K562 (cell line): ENCODE data around the gene C2orf76. TPM values are rescaled to one million over a fixed set of nuclear protein-coding genes. Genes with fewer than 3 reads are reported as not detected.

Source experiments
- ATAC-seq: fragments of 200-7000 bp; cut with Tn5 transposase; 3 replicates; pipeline ENCODE4 v1.9.1; 2020; ENCODE audit warnings: moderate library complexity
- BruUV-seq: library from RNA; stranded (reverse); fragments of 400-500 nt; replicated peaks from 2 replicates; lab custom pipeline; 2021; lab: Mats Ljungman, UMichigan
- CTCF ChIA-PET: fragments of 300-600 bp; formaldehyde crosslinking; extraction: SDS; loops from one replicate; lab custom pipeline; 2021; ENCODE audit warnings: low intra/inter-chr PET ratio; lab: Yijun Ruan, JAX
- POLR2A ChIA-PET: fragments of 300-600, 350-650 bp; sonication (Branson Sonifier 250); formaldehyde crosslinking; extraction: SDS; loops from one replicate; lab custom pipeline; 2021; ENCODE audit warnings: antibody characterized with exemption, inconsistent platforms; lab: Yijun Ruan, JAX
- DNase-seq, 4 experiments: peaks; one replicate each; pipeline versions ENCODE4 v3.0.0 to v3.0.0-alpha.2; 2011 to 2018; ENCODE audit warnings: low spot score in 3 of 4, mixed read lengths in 3 of 4; ENCODE audit errors: extremely low read depth in 1 of 4
- FAIRE-seq: peaks from 2 replicates; lab custom pipeline; 2011; peaks lifted over from hg19 to GRCh38; lab: Jason Lieb, UNC
- H2AFZ ChIP-seq: 2 replicates; pipeline ENCODE4 v1.6.0; 2011; ENCODE audit warnings: low read depth, low read length, control low read depth, inconsistent platforms
- H3K27ac ChIP-seq: fragments of 200-600 bp; 3 replicates; pipeline ENCODE4 v1.8.0; 2011; ENCODE audit warnings: low read depth, mild to moderate bottlenecking, control low read depth, inconsistent platforms, low read length, moderate library complexity, mixed read lengths; ENCODE audit errors: extremely low read depth
- H3K27me3 ChIP-seq, 2 experiments: fragments of 300-600 bp in 1 of 2; 2 replicates in 1 of 2; 3 replicates in 1 of 2; pipeline versions ENCODE4 v1.6.0 to v1.8.0; 2011; ENCODE audit warnings: inconsistent platforms in 2 of 2, low read length in 2 of 2, mild to moderate bottlenecking in 1 of 2, mixed read lengths in 1 of 2, moderate library complexity in 1 of 2; ENCODE audit not compliant: control insufficient read depth in 2 of 2, insufficient read depth in 2 of 2
- H3K36me3 ChIP-seq: fragments of 300-600 bp; 3 replicates; pipeline ENCODE4 v1.8.0; 2011; ENCODE audit warnings: mild to moderate bottlenecking, low read length, inconsistent platforms; ENCODE audit not compliant: control insufficient read depth, insufficient read depth
- H3K4me1 ChIP-seq, 2 experiments: fragments of 200-600 bp in 1 of 2; replicated peaks in 1 of 2; 2 replicates in 1 of 2; 3 replicates in 1 of 2; pipeline versions ENCODE4 v1.5.1 to v1.8.0; 2011; ENCODE audit warnings: inconsistent platforms in 2 of 2, low read length in 2 of 2, mild to moderate bottlenecking in 1 of 2, mixed read lengths in 1 of 2, moderate library complexity in 1 of 2; ENCODE audit not compliant: control insufficient read depth in 2 of 2, insufficient read depth in 2 of 2
- H3K4me2 ChIP-seq: 2 replicates; pipeline ENCODE4 v1.6.1; 2011; ENCODE audit warnings: low read length, control low read depth, inconsistent platforms, mixed read lengths; ENCODE audit not compliant: insufficient read depth
- H3K4me3 ChIP-seq: fragments of 200-600 bp; sonication (generic), shearing (Covaris generic); 2 replicates; pipeline ENCODE4 v1.5.1; 2016; ENCODE audit warnings: control low read depth, inconsistent platforms
- H3K79me2 ChIP-seq: fragments of 200-600 bp; 3 replicates; pipeline ENCODE4 v1.8.0; 2011; ENCODE audit warnings: low read length, inconsistent platforms; ENCODE audit not compliant: control insufficient read depth, insufficient read depth
- H3K9ac ChIP-seq, 2 experiments: 2 replicates each; pipeline versions ENCODE4 v1.6.0 to v1.6.1; 2011; ENCODE audit warnings: low read depth in 2 of 2, low read length in 2 of 2, control low read depth in 1 of 2, inconsistent platforms in 1 of 2, mild to moderate bottlenecking in 1 of 2, mixed read lengths in 1 of 2; ENCODE audit not compliant: insufficient read depth in 1 of 2
- H3K9me1 ChIP-seq: one replicate; pipeline ENCODE4 v1.6.0; 2011; ENCODE audit warnings: inconsistent platforms, mild to moderate bottlenecking, low read length, moderate library complexity; ENCODE audit not compliant: control insufficient read depth, insufficient read depth
- H3K9me3 ChIP-seq: replicated peaks from 2 replicates; pipeline ENCODE4 v1.5.1; 2011; ENCODE audit warnings: low read depth, low read length, inconsistent platforms; ENCODE audit not compliant: control insufficient read depth, insufficient read depth
- H4K20me1 ChIP-seq: replicated peaks from 2 replicates; pipeline ENCODE4 v1.6.1; 2011; ENCODE audit warnings: low read length, inconsistent platforms, mixed read lengths; ENCODE audit not compliant: control insufficient read depth, insufficient read depth
- BCL6 ChIP-seq: fragments of 250-450 bp; sonication (Bioruptor Pico); IDR thresholded peaks from 2 replicates; pipeline ENCODE4 v1.4.0; 2020
- GATAD2B ChIP-seq: fragments of 450-650 bp; IDR thresholded peaks from 2 replicates; pipeline ENCODE4 v1.6.1; 2017; ENCODE audit warnings: mild to moderate bottlenecking, borderline replicate concordance
- NFE2 ChIP-seq: IDR thresholded peaks from 2 replicates; pipeline ENCODE4 v1.6.1; 2014; ENCODE audit warnings: antibody characterized with exemption, low read depth
- OTX1 ChIP-seq: fragments of 450-650 bp; formaldehyde crosslinking; IDR thresholded peaks from 2 replicates; pipeline ENCODE4 v1.4.0; 2022; ENCODE audit warnings: mild to moderate bottlenecking
- SNAPC5 ChIP-seq: fragments of 250-450 bp; sonication (Bioruptor Pico); IDR thresholded peaks from 2 replicates; pipeline ENCODE4 v1.8.0; 2021; ENCODE audit warnings: moderate library complexity, mild to moderate bottlenecking, inconsistent platforms
- WGBS: fragments of 100-300 bp; shearing (Covaris generic); methylation state at CpG from one replicate; pipeline ENCODE4 v1.1.6; 2016; ENCODE audit warnings: low coverage, mixed read lengths; ENCODE audit not compliant: insufficient coverage; ENCODE audit errors: missing lambda C conversion rate; 5-methylcytosine and 5-hydroxymethylcytosine counted together
- in situ Hi-C: fragments of 300-500 bp; cut with MboI; formaldehyde crosslinking; loops from 4 replicates; pipeline ENCODE4 v1.15.0; 2018; ENCODE audit warnings: inconsistent platforms, mixed read lengths
- intact Hi-C: fragments of 100-400 bp; cut with micrococcal nuclease; formaldehyde crosslinking; loops from 2 replicates; pipeline ENCODE4 v1.14.2; 2022
- polyA plus RNA-seq, 8 experiments: library from polyadenylated mRNA; depleted of rRNA in 4 of 8; stranded (reverse) in 5 of 8; unstranded in 3 of 8; fragments of >200 nt; fragmentation: Nextera tagmentation in 2 of 8; fragmentation: Illumina TruSeq in 1 of 8; extraction: Ambion mirVana in 2 of 8; extraction: Trizol in 1 of 8; gene quantifications; 2 replicates each; pipeline versions ENCODE4 v1.2.1 to v1.2.3, GENCODE V29; 2011 to 2014; ENCODE audit warnings: inconsistent platforms in 1 of 8, missing spikeins in 1 of 8
- total RNA-seq, 7 experiments: library from RNA; depleted of rRNA in 6 of 7; stranded (reverse); fragments of >200 nt in 6 of 7; fragmentation: Illumina TruSeq in 2 of 7; extraction: Trizol in 2 of 7; gene quantifications; 2 replicates each; pipeline versions ENCODE4 v1.2.1 to v1.2.3, GENCODE V29; 2011 to 2021; ENCODE audit warnings: low replicate concordance in 1 of 7

Gene C2orf76
- total and polyA plus RNA-seq, 9 of the 15 experiments (the other 6 are each of a cell fraction or from before 2014, with no cell fraction given): 4.8 to 26.2 (median 14.5) TPM

GRCh38 chr2:119283873-119284331, 82.7 kb downstream of the C2orf76 start:
- no peak overlapping the region for H3K4me3 ChIP-seq
- 12% methylated on average over 10 of the region's 10 CpGs for WGBS
- ChIA-PET POLR2A (no interaction called here), CTCF (interaction anchor here (0.7 kb wide), 1 partner anchor 46 kb away, joined by 4 read pairs; no protein-coding TSS in a partner anchor)
- no peak for DNase-seq
- no peaks in the 10 kb centered on the region for H3K9me1 ChIP-seq
- TF ChIP-seq SNAPC5 (CRISPR knock-in tag): no peak
- intact Hi-C loops: no loop called here
- H3K27me3 ChIP-seq: peaks cover 20 to 45% of the 10 kb centered on the region in 2 experiments; a peak in 4 of 5 replicates
- no TSS peak for BruUV-seq
- H3K9me3 ChIP-seq: no peaks in the 10 kb centered on the region
- no peak overlapping the region for H3K9ac ChIP-seq
- no peak overlapping the region for H3K4me2 ChIP-seq
- in situ Hi-C loops: loop anchor here (25.0 kb wide), 2 partner anchors 272 to 397 kb away; no protein-coding TSS in a partner anchor
- FAIRE-seq: no peak
- H4K20me1 ChIP-seq: no peaks in the 10 kb centered on the region
- no peak for ATAC-seq
- H3K27ac ChIP-seq: no peak overlapping the region
- H3K79me2 ChIP-seq: no peaks in the 10 kb centered on the region
- no peaks in the 10 kb centered on the region for H3K36me3 ChIP-seq
- no peaks in the 10 kb centered on the region; a peak in 3 of 5 replicates for H3K4me1 ChIP-seq
- no peak overlapping the region for H2AFZ ChIP-seq

- Histone ChIP-seq H3K4me3 (no peak overlapping the region), H2AFZ (no peak overlapping the region), H3K79me2 (no peaks in the 10 kb centered on the region), H3K27me3 (peaks cover 20 to 45% of the 10 kb centered on the region in 2 experiments; a peak in 4 of 5 replicates), H3K36me3 (no peaks in the 10 kb centered on the region), H3K9me3 (no peaks in the 10 kb centered on the region), H3K9me1 (no peaks in the 10 kb centered on the region), H3K4me1 (no peaks in the 10 kb centered on the region; a peak in 2 of 5 replicates), H3K4me2 (no peak overlapping the region), H3K27ac (no peak overlapping the region), H3K9ac (no peak overlapping the region), H4K20me1 (no peaks in the 10 kb centered on the region)
- ATAC-seq: no peak
- 9% methylated on average over 3 of the region's 4 CpGs for WGBS
- TF ChIP-seq OTX1 (CRISPR knock-in tag) (no peak), GATAD2B (no peak), NFE2 (no peak), BCL6 (CRISPR knock-in tag) (no peak)
- DNase-seq: no peak
- FAIRE-seq: no peak
- in situ Hi-C loops: loop anchor here (25.0 kb wide), 2 partner anchors 271 to 396 kb away; no protein-coding TSS in a partner anchor
- intact Hi-C loops: no loop called here
- CTCF ChIA-PET: no interaction called here
- POLR2A ChIA-PET: no interaction called here
- no TSS peak for BruUV-seq
These were observed 83.6 kb downstream of the C2orf76 start for GRCh38 chr2:119282996-119283511.
